Gastroesophageal sphincter (tissue), 3 donors: ENCODE data around the gene CYBC1.

Experiments
- EP300 ChIP-seq: sonication (generic); formaldehyde crosslinking; IDR thresholded peaks from one replicate; pipeline ENCODE4 v1.6.1; 2017; ENCODE audit warnings: antibody characterized with exemption, mild to moderate bottlenecking
- POLR2A ChIP-seq, 2 donors: fragments of 450-650 bp; IDR thresholded peaks; one replicate each; pipeline ENCODE4 v1.6.1; 2017; ENCODE audit warnings: antibody characterized with exemption in 2 of 2, mild to moderate bottlenecking in 2 of 2, moderate library complexity in 1 of 2
- TF ChIP-seq, protein P1 (sequence below), 4 experiments: fragments of 200-600 bp in 2 of 4; fragments of 450-650 bp in 2 of 4; sonication (generic) in 1 of 4; IDR thresholded peaks; one replicate each; pipeline ENCODE4 v1.5.1; 2017 to 2019; ENCODE audit warnings: antibody characterized with exemption in 4 of 4, mild to moderate bottlenecking in 2 of 4, moderate library complexity in 2 of 4

DNA sequence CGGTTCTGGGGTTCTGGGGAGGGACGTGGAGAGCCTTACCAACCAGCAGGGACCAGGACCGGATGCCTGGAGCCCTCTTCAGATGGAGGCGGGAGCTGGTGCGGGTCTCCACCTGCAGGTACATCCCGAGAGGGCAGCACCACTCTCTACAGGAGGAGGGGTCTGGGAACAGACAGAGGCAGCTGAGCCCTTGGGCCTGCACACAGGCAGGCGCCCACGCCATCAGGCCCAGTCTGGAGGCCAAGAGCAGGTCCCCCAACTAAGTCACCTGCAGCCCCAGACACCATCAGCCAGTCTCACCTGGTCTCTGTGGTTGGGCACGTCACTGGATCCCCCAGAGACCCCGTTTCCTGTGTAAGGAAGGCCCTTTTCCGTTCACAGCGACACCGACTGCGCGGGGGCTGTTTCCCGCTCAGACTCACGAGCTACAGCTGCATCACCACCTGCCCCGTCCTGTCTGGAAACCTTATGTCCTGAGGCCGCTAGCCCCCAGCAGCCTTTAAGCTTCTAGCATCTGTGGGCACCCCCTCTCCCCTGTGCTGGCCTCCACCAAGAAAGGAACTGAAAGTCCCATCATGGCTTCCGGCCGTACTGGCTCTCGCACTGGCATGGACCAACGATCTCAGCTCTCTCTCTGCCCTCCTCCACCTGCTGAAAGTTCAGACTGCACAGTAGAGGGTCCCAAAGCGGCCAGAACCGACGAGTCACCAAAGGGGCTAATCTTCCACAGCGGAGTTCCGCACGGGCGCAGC is 1.2 kb downstream of the CYBC1 start:
- TF ChIP-seq, protein P1, sequence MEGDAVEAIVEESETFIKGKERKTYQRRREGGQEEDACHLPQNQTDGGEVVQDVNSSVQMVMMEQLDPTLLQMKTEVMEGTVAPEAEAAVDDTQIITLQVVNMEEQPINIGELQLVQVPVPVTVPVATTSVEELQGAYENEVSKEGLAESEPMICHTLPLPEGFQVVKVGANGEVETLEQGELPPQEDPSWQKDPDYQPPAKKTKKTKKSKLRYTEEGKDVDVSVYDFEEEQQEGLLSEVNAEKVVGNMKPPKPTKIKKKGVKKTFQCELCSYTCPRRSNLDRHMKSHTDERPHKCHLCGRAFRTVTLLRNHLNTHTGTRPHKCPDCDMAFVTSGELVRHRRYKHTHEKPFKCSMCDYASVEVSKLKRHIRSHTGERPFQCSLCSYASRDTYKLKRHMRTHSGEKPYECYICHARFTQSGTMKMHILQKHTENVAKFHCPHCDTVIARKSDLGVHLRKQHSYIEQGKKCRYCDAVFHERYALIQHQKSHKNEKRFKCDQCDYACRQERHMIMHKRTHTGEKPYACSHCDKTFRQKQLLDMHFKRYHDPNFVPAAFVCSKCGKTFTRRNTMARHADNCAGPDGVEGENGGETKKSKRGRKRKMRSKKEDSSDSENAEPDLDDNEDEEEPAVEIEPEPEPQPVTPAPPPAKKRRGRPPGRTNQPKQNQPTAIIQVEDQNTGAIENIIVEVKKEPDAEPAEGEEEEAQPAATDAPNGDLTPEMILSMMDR (IDR thresholded peaks at IDR 0.05): no peak
- TF ChIP-seq EP300: no peak
- TF ChIP-seq POLR2A (IDR thresholded peaks at IDR 0.05): no peak
